A549 treated with CORT108297 at 1 μM for 4 hours (cell line): ENCODE results near the gene LGALS3. TPM values are rescaled to one million over a fixed set of nuclear protein-coding genes. Genes with fewer than 3 reads are reported as not detected.

ENCODE experiments used
- total RNA-seq: library from RNA; stranded (reverse); fragments of 200-300 nt; extraction: Qiagen RNA extraction; gene quantifications from 5 replicates; pipeline ENCODE4 v1.2.3, GENCODE V29; 2022

The LGALS3 gene
- total RNA-seq: 166 to 207 TPM (median 187 TPM) in 5 replicates

GRCh38 chr14:55129086-55129427, at the start of gene LGALS3:
LGALS3 (plus strand) TSS chr14:55129252; CDS start chr14:55137374, 8,122 bp downstream.

GRCh38 chr14:55191203-55192053, 62.4 kb downstream of the LGALS3 start, which contains the start of gene DLGAP5:
DLGAP5 (minus strand) TSS chr14:55191585; CDS start chr14:55189179, 2,406 bp downstream.

Other genes with a start within 250 kb of the LGALS3 start
- 2.8 to 4.7 TPM (median 3.5 TPM) in 5 replicates for gene GCH1, start 226.4 kb upstream of the LGALS3 start, total RNA-seq
- gene WDHD1, start 102.2 kb upstream of the LGALS3 start, total RNA-seq: 9.9 to 13.7 TPM (median 11.7 TPM) in 5 replicates
- gene SOCS4, start 102.0 kb upstream of the LGALS3 start, total RNA-seq: 8.3 to 11.5 TPM (median 9.0 TPM) in 5 replicates
- gene MAPK1IP1L, start 77.6 kb upstream of the LGALS3 start, total RNA-seq: 96.3 to 110 TPM (median 100.0 TPM) in 5 replicates
- 26.3 to 44.6 TPM (median 32.0 TPM) in 5 replicates for gene DLGAP5, start 62.3 kb downstream of the LGALS3 start, total RNA-seq
- 11.2 to 17.7 TPM (median 14.5 TPM) in 5 replicates for gene FBXO34, start 142.2 kb downstream of the LGALS3 start, total RNA-seq